OCI-M2 (cell line): ENCODE results near the gene RBBP8NL.
"Not testable (repeated sequence)": the region's sequence is repeated elsewhere in the genome, so short reads cannot be mapped to it uniquely, and the experiment has no call there.

Source experiments
- DNase-seq: peaks from one replicate; lab custom pipeline; 2025; ENCODE audit not compliant: unreplicated experiment; lab: John Stamatoyannopoulos, UW

The RBBP8NL gene

DNA sequence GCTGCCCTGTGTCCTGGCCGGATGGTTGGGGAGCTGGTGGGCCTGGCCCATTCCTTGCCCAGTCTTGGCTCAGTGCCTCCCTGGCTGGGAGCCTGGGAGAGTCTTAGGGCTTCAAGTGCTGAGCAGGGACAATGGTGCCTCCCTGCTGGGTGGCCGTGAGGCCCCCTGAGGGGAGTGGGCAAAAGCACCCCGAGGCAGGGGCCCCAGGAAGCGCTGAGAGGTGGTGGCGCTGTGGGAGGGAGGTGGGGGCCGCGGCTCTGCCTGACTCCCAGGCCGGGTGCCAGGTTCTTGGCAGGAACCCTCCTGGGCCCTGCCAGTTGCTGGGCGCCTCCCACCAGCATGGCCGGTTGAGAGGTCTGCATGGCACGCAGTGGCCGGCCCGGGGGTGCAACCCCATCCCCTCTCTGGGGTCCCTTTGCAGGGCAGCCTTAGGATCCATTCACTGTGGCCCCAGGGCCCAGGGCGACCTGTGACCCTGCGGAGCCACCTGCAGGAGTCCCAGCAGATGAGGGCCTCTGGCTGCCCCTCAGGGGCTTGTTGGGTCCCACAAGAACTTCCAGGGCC lies 49.6 kb downstream of the RBBP8NL start:
- no peak for DNase-seq

DNA sequence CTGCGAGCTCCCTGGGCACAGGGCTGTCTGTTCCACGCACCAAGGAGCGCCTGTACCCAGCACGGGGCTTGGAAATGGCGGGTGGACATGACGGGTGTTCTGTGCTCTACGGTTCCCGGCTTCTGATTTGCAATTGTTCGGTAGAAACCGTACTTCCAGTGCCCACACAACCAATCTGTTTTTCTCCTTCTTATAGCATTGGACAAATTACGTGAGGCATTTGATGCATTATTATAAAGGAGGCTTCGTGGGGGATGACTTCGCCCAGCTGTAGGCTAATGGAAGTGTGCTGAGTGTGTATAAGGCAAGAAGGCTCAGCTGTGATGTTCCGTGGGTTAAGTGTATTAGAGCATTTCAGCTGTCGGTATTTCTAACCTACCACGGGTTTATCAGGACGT lies 50.3 kb downstream of the RBBP8NL start:
- no peak for DNase-seq

DNA sequence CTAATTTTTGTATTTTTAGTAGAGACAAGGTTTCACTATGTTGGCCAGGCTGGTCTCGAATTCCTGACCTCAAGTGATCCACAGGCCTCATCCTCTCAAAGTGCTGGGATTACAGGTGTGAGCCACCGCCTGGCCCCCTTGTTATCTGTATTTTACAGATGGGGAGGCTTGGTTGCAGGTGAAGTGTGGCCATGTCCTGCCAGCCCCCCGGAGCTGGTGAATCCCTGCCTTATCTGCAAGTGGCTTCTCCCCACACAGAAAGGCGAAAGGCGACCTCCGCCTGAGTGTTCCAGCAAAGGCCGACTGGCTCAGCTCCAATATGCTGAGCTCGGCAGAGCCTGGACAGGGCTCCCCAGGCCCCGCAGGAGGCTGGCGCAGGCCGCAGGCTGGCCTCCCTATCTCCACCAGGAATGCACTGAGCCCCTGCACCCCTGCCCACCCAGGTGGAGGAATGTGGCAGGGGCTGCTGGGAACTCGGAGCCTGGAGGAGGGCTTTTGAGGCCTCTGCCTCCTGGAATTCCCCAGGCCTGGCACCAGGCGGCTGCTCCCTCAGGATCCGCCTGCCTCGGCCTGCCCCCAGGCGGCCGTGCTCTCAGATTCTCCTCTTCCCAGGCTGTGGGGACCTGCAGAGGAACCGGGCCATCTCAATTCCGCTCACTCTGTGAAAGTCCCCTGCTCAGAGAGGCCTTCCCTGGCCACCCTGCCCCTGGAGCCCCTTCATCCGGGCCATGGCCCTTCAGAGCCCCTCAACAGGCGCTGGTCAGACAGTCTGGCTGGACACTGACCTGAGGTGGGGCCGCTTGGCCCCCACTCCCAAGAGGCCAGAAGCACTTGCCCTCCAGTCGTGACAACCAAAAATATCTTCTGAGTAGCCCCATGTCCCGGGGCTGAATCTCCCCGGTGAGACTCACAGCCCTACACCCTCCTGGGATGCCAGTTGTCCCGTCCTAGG lies 51.0 kb downstream of the RBBP8NL start:
- DNase-seq, result no peak

DNA sequence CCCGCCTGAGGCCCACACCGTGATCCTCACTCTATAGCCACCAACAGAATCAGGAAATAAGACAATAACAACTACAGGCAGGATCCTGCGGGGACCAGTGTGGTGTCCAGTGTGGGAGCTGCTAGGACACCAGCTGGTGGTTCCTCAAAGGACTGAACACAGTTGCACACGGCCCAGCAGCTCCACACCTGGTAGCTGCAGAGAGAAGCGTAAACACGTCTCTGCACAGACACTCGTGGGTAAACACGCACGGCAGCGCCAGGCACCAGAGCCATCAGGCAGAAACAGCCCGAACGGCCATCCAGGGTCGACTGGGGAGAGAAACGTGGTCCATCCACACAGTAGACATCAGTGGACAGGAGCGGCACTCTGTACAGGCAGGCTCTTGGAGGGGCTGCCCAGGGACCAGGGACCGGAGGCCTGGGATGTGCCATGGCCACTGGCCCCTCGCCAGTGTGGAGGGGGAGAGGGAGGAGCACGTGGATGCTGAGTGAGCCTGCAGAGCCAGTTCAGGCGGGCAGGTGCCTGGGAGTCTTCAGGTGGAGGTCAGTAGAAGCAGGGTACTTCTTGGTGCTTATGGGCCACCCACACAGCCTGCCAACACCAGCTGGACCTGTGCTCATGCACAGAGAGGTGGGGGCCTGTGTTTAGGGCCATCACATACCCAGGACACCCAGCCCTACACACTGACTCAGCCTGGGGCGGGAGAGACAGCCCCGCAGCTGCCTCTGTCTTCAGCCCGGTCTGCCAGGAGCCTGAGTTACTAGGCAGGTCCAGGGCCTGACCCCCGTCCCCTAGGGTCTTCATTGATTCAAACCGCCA lies 52.8 kb downstream of the RBBP8NL start:
- no peak for DNase-seq

DNA sequence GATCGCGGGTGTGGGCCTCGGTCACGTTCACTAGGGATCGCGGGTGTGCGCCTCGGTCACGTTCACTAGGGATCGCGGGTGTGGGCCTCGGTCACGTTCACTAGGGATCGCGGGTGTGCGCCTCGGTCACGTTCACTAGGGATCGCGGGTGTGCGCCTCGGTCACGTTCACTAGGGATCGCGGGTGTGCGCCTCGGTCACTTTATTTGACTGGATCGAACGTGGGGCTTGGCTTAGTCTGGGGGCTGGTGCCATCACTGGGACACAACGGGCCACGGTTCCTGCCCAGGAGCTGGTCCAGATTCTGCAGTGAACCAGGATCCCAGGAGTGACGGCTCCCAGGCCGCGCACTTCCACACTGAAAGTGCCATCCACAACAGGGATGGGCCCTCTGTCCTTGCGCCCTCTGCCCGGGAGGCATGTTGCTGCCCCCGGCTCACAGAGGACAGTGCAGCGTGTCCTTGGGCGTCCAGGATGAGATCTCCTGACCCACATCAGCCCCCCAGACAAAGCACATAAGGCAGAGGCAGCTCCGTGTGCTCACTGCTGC lies 53.6 kb downstream of the RBBP8NL start:
- DNase-seq, result not testable (repeated sequence)

DNA sequence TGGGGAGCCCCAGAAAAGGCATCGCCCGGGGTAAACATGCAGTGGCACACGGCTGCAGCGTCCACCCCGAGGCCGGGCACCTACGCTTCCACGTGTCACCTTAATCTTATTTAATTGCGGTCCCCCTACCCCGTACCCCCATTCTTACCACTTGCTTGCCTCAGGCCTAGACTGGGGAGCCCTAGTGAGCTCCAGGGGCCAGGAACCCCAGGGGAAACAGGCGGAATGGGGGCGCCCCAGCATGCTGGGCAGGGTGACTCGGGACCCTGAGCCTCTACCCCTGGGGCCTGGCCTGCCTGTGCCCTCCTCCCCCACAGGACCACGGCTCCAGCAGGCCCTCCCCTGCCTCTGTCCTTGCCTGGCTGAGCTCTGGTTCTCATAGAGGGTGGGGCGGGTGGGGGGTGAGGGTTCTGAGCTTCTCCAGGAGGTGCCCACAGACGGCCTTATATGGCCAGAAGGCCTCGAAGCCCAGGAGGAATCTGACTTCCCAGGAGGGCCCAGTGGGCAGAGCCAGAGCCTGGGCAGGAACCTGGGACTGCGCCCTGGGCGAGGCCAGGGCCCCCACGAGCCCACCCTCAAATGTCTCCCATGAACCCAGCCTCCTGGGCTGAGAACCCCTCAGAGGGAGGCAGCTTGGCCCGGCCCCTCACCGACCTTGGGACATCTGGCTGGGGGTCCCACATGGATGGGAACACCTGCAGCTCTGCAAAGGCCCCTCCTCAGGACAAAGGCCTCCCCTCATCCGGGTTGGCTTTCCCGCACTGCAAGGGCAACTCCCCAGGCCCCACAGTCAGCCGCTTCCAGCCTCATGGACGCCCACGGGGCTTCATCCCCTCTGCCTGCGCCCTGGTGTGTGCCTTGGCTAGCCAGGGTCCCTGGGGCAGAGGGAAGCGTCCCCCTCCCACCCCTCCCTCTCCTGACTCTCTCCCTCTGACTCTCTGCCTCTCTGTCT lies 55.0 kb downstream of the RBBP8NL start:
- DNase-seq, result no peak

DNA sequence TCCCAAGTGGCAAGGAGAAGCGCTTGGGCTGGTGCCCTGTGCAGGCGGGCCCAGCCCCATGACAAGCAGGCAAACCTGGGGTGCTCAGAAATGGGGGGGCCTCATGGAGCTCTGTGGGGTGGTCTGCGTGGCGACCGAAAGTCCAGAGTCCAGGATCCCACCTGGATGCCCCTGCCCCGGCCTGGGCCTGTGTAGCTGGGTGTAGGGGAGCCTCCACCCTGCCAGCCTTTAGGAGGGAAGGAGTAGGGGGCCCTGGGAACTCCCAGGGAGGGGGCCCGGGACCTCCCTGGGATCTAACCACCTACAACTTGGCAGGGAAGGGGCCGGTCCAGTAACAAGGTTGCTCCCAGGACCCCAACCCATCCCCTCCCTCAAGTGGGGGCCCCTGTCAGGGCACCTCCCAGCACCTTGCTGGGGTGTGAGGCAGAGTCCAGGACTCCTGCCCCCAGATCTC lies 55.7 kb downstream of the RBBP8NL start:
- DNase-seq, result no peak

DNA sequence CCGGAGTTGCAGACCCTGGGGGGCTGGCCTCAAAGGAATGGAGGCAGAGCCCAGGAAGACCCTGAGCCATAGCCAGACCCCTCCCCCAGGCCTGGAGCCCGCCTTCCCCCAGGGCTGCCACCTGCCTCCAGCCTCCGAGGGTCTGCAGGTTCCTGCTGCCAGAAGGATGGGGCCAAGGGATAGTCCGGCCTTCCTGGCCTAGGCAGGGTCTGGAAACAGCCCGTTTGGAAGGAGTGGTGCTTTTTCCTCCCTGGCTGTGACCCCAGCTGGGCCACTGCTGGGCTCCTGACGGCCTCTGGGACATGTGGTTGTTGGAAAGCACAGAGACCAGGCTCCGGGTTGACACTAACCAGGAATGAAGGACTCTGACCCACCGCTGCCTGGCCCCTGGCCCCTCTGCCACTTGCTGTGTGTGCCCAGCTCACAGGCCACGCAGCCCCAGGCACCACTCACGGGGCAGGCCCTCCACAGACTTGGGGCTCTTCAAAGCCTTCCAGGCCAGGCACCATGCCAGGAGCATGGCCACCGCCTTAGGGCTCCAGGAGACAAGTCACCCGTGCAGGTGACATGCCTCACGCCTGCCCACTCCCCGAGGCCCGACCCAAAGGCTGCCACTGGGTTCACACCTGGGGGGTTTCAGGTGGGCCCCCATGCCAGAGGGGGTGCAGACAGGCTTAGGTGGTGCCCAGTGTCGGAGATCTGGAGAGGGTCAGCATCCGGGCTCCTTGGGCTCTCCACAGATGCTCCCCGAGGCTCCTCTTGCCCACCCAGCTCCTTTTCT lies 56.3 kb downstream of the RBBP8NL start:
- DNase-seq, result no peak

DNA sequence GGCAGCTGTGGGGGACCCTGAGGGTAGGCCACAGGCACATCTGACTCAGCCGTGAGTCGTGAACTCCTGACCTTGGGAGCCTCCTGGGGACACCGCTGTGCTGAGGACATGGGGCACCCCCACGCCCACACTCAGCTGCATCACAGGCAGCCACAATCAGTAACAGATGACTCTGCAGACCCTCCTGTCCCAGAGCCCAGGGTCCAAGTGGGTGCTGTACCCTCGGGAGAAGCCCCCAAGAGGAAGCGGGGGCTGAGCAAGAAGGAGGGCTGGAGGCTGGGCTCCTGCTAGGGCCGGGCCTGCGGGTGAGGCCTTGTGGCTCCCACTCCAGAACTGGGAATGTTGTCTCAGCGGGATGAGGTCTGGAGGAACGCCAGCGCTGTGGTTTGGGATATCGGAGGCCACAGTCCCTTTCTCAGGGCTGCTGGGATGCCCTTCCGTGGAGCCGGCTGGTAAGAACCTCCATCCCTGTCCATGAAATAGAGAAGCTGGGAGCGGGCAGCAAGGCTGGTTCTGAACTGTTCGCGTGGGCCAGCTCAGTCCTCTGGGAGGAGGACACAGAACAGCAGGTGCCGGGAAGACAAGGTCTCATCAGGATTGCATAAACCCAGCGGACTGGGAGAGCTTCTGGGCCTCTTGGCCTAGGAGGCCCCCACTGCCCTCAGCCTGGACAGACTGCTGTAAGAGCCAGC lies 57.1 kb downstream of the RBBP8NL start:
- no peak for DNase-seq

DNA sequence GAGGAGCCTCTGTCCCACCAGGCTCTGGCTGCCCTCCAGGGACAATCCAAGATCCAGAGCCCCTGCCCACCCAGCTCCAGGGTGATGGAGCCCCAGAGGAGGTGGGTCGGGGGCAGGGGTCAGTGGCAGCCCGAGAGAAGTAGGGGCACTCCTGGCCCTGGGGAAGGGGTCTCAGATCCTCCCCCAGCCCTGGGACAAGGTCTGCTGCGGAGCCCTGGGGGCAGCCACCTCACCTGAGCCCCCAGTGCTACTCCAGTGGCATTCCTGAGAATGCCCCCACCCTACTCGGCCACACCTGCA lies 57.6 kb downstream of the RBBP8NL start:
- no peak for DNase-seq

DNA sequence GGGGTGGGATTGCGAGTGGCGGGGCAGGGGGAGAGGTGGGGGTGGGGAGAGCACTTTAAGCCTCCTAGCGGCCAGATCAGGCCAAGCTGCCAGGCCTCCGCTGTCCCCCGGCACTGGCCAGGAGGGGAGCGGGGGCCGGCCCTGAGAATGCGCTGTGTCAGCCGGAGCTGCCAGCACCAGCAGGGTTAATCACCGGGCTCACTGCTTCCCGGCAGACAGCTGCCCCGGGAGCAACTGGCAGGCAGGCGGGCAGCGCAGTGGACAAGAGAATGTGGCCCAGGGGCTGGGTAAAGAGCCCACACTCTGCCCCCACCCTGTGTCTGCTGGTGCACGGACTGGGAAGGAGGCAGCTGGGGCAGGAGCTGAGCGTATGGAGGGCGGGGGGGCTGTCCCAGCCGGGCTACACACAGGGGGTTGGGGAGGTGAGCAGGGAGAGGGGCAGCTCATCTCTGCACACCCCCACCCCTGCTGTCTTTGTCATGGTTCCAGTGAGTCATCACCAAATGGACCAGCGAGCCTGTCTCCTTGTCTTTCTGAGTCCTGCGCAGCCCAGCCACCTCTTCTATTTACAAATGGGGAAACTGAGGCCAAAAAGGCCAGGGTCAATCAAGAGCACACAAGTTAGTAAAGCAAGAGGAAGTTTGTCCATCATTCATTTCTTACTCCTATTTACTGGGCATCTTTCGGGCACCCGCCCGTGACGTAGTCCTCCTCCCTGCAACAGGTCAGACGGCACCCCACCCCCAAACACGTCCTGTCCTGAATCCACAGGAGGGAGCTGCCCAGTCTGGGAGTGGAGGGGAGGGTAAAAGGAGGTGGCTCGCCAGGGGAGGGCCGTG lies 58.1 kb downstream of the RBBP8NL start:
- no peak for DNase-seq

DNA sequence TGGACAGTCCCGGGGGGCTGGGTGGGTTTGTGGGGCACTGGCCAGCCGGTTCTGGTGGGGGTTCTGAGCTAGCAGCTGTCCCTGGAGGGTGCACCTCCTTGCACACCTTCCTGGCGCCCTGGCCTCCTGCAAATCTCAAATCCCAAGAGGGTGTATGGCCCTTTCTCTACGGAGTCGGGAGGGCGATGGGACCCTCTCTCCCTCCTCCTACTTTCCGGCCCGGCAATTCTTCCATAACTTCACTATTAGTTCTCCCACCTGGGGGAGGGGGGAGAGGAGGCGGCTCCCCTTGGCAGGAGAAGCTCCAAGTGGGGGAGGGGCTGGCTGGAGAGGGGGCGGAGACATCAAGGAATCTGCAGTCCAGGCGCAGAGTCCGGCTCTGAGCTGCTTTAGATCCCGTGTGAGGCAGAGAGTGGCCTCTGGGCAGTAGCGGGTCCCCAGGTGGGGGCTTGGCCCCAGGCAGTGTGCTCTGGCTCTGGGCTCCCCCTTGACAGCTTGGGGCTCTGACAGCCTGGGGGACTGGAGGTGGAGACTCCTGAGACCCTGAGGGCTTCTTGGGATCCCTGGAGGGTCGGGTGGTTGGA lies 58.9 kb downstream of the RBBP8NL start:
- DNase-seq, result no peak

DNA sequence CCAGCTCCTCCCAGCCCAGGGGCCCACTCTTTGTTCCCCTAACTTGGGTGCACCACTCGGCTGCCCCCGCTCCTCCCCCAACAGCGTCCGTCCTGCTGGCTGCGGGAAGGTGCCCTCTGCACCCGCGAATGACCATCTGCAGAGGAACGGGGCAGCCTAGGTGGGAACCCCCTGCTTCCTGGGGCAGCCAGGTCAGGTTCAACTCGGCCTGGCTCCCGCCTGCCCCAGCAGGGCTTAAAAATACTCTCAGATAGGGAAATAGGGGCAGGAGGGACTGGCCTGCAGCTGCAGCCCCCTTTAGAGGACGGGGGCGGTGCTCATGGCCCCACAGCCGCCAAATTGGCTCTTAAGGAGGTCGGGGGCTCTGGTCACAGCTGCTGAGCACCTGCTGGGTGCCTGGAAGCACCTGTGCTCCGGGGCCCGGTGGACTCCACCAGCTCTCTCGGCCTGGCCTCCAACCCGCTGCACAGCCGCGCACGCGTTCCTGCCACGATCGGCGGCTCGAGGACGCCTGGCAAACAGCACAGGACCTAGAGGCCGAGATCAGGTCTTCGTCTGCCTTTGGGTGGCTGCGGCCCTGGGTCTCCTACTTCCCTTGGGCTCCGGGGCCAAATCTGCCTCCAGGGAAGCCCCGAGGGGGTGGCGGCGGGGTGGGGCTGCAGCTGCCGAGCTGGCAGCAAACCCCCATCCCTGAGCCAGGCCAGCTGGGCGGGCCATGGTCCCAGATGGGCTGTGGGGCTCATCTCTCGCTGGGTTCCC lies 59.5 kb downstream of the RBBP8NL start:
- no peak for DNase-seq

DNA sequence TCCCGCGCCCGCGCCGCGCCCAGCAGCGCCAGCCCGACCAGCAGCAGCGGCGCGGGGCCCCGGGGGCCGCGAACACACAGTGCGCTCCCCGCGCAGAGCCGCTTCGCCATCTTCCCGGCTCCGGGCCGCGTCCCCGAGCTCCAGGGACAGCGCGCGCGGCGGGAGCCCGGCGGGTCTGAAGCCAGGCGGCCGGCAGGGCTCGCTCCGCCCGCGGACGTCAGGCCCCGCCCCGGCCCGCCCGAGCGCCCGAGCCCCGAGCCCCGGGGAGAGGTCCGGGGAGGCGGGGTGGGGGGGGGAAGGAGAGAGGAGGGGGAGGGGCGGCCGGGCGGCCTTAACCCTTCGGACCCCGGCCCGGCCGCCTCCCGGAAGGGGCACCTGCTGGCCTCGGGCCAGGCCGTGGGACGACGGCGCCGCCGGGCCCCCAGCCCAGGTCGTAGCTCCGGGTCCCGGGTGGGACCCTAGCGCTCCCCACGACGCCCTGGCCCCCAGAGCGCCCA lies 60.2 kb downstream of the RBBP8NL start, which contains the start of gene LAMA5:
Gene LAMA5 (minus strand): TSS at position 177 of the 497 bp plus-strand sequence. CDS start 67 bp downstream, at position 110.
- no peak for DNase-seq

DNA sequence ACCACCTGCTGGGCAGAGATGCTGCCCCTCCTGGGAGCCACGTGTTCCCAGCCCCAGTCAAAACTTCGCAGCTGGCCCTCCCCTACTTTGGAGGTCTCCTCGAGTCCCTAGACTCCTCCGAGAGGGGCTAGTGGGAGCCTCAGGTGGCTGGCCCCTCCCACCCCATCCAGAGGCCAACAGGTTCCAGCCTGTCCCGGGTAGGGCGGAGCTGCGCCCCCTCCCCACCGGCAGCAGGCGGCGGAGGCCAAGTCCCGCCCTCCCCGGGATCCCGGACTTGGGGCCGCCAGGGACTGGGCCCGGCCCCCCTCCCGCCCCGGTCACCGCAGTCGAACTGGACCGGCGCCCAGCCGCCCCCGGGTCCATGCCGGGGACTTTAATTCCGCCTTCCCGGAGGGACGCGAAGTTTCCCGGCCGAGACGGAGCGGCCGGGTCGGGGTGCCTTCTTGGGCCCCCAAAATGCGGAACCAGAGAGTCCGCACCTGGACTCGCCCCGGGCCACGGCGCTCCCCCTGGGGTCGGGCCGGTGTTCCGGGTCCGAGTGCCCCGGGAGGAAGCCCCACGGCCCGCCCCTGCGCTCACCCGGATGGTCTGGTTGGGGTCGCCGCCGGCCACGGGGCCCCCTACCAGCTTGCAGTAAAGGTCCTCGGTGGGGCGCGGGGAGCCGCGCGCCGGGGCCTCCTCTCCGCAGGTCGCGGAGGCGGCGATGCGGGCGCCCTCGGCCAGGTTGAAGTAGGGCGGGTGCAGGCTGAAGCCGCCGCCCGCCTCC lies 60.8 kb downstream of the RBBP8NL start:
- DNase-seq, result no peak

DNA sequence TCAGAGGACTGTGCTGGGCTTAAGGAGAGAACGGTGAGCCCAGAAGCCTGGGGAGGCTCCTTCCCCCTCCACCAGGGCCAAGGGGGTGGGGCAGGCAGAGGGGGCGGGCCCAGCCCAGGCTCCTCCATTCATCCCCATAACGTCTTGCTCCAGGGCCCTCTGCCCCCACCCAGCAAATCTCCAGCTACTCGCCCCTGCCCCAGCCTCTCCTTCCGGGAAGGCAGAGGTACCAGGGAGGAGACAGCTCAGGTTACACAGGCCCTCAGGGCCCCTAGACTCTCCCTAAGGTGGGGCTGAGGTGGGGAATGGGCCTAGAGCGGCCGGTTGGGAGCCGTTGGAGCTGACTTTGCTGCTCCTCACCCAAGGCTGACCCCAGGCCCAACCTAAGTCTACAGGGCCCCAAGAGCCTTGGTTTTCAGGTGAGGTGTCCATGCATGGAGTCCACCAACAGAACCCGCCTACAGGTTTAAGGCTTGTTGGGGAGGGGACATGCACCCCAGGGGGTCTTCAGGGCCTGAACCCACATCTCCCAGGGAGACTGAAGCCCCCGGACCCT lies 61.4 kb downstream of the RBBP8NL start:
- DNase-seq, result no peak
